Fibroblast of lung (primary cell): ENCODE data around the gene ABLIM2. TPM values are rescaled to one million over a fixed set of nuclear protein-coding genes. Genes with fewer than 3 reads are reported as not detected.
A peak's percentile ranks its signal among the peaks of the same experiment; 100 is the strongest.

Experiments
- DNase-seq, 2 donors: peaks; one replicate each; pipeline versions ENCODE4 v3.0.0 to v3.0.0-alpha.2; 2010; ENCODE audit warnings: low read depth in 2 of 2
- H2AFZ ChIP-seq: 2 replicates; pipeline ENCODE4 v1.5.1; 2012; ENCODE audit warnings: low read length, control low read depth, inconsistent platforms
- H3K27ac ChIP-seq: 2 replicates; pipeline ENCODE4 v1.5.1; 2011; ENCODE audit warnings: low read length, control low read depth; ENCODE audit not compliant: insufficient read depth
- H3K27me3 ChIP-seq: 2 replicates; pipeline ENCODE4 v1.5.1; 2011; ENCODE audit warnings: mild to moderate bottlenecking, low read length; ENCODE audit not compliant: control insufficient read depth, insufficient read depth
- H3K36me3 ChIP-seq: 2 replicates; pipeline ENCODE4 v1.5.1; 2011; ENCODE audit warnings: low read length; ENCODE audit not compliant: control insufficient read depth, insufficient read depth
- H3K4me1 ChIP-seq: 2 replicates; pipeline ENCODE4 v1.5.1; 2011; ENCODE audit warnings: low read length; ENCODE audit not compliant: control insufficient read depth, insufficient read depth; ENCODE audit errors: extremely low read depth
- H3K4me2 ChIP-seq: 2 replicates; pipeline ENCODE4 v1.5.1; 2011; ENCODE audit warnings: low read length, control low read depth; ENCODE audit not compliant: insufficient read depth; ENCODE audit errors: extremely low read depth
- H3K4me3 ChIP-seq, 4 experiments: fragments of 200-600 bp in 1 of 4; sonication (generic) in 1 of 4; replicated peaks in 1 of 4; 2 replicates each; pipeline ENCODE4 v1.5.1; 2011 to 2016; ENCODE audit warnings: low read length in 4 of 4, low read depth in 3 of 4, mild to moderate bottlenecking in 3 of 4, control low read depth in 2 of 4, inconsistent platforms in 1 of 4, mixed read lengths in 1 of 4; ENCODE audit not compliant: insufficient read depth in 1 of 4; ENCODE audit errors: control extremely low read depth in 1 of 4
- H3K79me2 ChIP-seq: 2 replicates; pipeline ENCODE4 v1.5.1; 2012; ENCODE audit warnings: mild to moderate bottlenecking, low read length, inconsistent platforms; ENCODE audit not compliant: control insufficient read depth, insufficient read depth
- H3K9ac ChIP-seq: 2 replicates; pipeline ENCODE4 v1.5.1; 2011; ENCODE audit warnings: mild to moderate bottlenecking, low read length, control low read depth; ENCODE audit not compliant: insufficient read depth
- H3K9me3 ChIP-seq: 2 replicates; pipeline ENCODE4 v1.5.1; 2012; ENCODE audit warnings: low read depth, low read length; ENCODE audit not compliant: control insufficient read depth, insufficient read depth
- H4K20me1 ChIP-seq: 2 replicates; pipeline ENCODE4 v1.5.1; 2011; ENCODE audit warnings: low read length; ENCODE audit not compliant: control insufficient read depth, insufficient read depth; ENCODE audit errors: extremely low read depth
- EZH2 ChIP-seq: IDR thresholded peaks from 2 replicates; pipeline ENCODE4 v1.5.1; 2012; ENCODE audit warnings: low read length, control low read depth, mild to moderate bottlenecking; ENCODE audit errors: missing control alignments
- polyA plus RNA-seq, 2 donors: library from polyadenylated mRNA; depleted of rRNA in 1 of 2; stranded (reverse) in 1 of 2; unstranded in 1 of 2; fragments of >200 nt; gene quantifications; 2 replicates each; pipeline ENCODE4 v1.2.1, GENCODE V29; 2011 to 2012; ENCODE audit warnings: missing spikeins in 1 of 2
- total RNA-seq: library from RNA; depleted of rRNA; stranded (reverse); fragments of >200 nt; gene quantifications from 2 replicates; pipeline ENCODE4 v1.2.1, GENCODE V29; 2014
- TF ChIP-seq, protein P1 (sequence below), 2 donors: IDR thresholded peaks in 1 of 2; conservative IDR thresholded peaks in 1 of 2; 1 replicate in 1 of 2; 2 replicates in 1 of 2; pipeline ENCODE4 v1.5.1; 2011 to 2012; ENCODE audit warnings: low read length in 2 of 2, control low read depth in 1 of 2, inconsistent platforms in 1 of 2, low read depth in 1 of 2, mild to moderate bottlenecking in 1 of 2

Gene ABLIM2
- total and polyA plus RNA-seq, 2 donors (not counting 1 experiment from before 2014, with no cell fraction given), result 0.66 to 2.6 TPM

DNA sequence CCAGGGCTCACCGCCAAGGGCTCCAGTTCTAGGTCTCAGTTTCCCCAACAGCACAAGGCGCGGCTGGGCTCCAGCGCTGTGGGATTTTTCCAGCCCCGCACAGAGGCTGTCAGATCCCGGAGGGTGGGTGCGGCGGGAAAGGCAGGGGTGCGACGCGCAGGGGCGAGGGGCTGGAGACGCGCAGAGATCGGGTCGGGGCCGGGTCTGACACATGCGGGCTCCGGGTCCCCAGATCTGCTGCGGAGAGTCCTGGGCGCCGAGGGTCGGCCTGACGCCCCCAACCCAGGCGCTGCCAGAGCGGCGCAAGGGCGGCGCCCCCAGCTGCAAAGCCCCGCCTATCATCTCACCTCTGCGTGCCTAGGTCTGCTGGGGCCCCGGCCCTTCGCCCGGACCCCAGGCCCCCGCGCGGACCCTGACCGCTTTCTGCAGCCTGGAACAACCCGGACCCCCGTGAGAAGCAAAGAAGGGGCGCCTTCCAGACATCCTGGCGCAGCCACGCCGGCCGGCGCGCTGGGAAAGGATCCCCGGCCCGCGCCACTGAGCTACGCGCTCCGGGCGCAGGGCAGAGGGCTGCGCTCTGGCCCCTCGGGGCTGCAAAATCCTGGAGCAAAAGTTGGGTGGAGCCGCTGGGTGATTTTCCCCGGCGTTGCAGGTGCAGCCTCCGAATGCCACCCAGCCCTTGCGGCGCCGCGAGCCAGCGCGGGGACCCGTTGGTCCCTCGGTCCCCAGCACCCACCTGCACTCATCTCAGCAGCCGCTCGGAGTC, 486 bp downstream of the ABLIM2 start:
- Histone ChIP-seq H3K4me1 (peaks cover 5% of the 10 kb centered on the region), H3K9me3 (no peaks in the 10 kb centered on the region), H3K36me3 (no peaks in the 10 kb centered on the region), H3K4me3 (peak overlapping the region; percentile 21 to 57 (median 46)), H3K4me2 (peak overlapping the region; percentile 78), H3K79me2 (no peaks in the 10 kb centered on the region), H3K27ac (no peak overlapping the region), H3K9ac (no peak overlapping the region), H4K20me1 (no peaks in the 10 kb centered on the region), H3K27me3 (peaks cover 3% of the 10 kb centered on the region), H2AFZ (peak overlapping the region; percentile 49)
- no peak for DNase-seq
- no peak for TF ChIP-seq EZH2
- TF ChIP-seq, protein P1, sequence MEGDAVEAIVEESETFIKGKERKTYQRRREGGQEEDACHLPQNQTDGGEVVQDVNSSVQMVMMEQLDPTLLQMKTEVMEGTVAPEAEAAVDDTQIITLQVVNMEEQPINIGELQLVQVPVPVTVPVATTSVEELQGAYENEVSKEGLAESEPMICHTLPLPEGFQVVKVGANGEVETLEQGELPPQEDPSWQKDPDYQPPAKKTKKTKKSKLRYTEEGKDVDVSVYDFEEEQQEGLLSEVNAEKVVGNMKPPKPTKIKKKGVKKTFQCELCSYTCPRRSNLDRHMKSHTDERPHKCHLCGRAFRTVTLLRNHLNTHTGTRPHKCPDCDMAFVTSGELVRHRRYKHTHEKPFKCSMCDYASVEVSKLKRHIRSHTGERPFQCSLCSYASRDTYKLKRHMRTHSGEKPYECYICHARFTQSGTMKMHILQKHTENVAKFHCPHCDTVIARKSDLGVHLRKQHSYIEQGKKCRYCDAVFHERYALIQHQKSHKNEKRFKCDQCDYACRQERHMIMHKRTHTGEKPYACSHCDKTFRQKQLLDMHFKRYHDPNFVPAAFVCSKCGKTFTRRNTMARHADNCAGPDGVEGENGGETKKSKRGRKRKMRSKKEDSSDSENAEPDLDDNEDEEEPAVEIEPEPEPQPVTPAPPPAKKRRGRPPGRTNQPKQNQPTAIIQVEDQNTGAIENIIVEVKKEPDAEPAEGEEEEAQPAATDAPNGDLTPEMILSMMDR (conservative IDR thresholded peaks at IDR 0.05 in 1 of 2, IDR thresholded peaks at IDR 0.05 in 1 of 2; ENCODE audit: low read depth in 1 of 2, low read length in 2 of 2), result no peak

DNA sequence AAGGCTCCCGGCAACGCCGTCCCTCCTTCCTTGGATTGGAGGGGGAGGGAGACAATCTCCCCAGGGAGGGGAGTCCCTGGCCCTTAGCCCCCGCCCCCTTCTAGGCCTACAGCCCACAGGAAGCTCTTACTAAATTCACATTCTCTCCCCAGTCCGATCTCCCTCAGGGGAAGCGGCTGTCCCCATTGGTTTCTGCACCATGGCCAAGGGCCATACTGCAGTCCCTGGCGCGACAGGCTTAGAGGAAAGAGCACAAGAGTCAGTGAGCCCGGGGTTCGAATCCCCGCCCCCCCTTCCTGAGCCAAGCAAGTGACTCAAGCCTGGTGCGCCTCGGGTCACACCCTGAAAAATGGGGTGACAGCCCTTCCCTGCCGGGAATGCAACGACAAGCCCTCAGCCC, 1.1 kb downstream of the ABLIM2 start:
- Histone ChIP-seq H3K27me3 (peaks cover 6% of the 10 kb centered on the region), H3K4me3 (no peak overlapping the region), H3K9ac (no peak overlapping the region), H3K4me1 (peaks cover 5% of the 10 kb centered on the region), H3K36me3 (no peaks in the 10 kb centered on the region), H4K20me1 (no peaks in the 10 kb centered on the region), H3K27ac (no peak overlapping the region), H3K4me2 (no peak overlapping the region), H3K9me3 (no peaks in the 10 kb centered on the region), H3K79me2 (no peaks in the 10 kb centered on the region), H2AFZ (no peak overlapping the region)
- DNase-seq, result no peak
- TF ChIP-seq, protein P1 (conservative IDR thresholded peaks at IDR 0.05 in 1 of 2, IDR thresholded peaks at IDR 0.05 in 1 of 2; ENCODE audit: low read depth in 1 of 2, low read length in 2 of 2), result no peak
- no peak for TF ChIP-seq EZH2

DNA sequence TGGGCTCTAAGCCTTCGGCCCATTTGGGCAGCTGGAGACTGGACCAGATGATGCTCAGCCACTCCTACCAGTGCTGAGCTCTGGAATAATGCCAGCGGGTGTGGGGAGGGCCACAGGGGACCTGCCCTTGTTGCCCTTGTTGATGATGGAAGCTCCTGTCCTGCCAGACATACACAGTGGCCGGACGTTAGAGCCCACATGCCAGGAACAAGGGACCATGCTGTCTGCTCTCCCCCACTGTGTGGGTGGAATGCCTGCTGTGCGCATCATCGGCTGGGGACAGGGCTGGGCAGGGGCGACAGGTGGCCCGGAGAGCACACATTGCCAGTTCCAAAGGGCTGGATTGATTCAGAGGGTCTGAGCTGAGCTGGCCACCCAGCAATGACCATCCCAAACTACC, 2.0 kb downstream of the ABLIM2 start:
- H3K27ac ChIP-seq, result no peak overlapping the region
- no peaks in the 10 kb centered on the region for H3K9me3 ChIP-seq
- peaks cover 6% of the 10 kb centered on the region for H3K27me3 ChIP-seq
- H4K20me1 ChIP-seq, result no peaks in the 10 kb centered on the region
- no peak for DNase-seq
- no peaks in the 10 kb centered on the region for H3K36me3 ChIP-seq
- no peaks in the 10 kb centered on the region for H3K79me2 ChIP-seq
- no peak overlapping the region for H3K9ac ChIP-seq
- no peak overlapping the region for H3K4me3 ChIP-seq
- peaks cover 5% of the 10 kb centered on the region for H3K4me1 ChIP-seq
- TF ChIP-seq, protein P1 (conservative IDR thresholded peaks at IDR 0.05 in 1 of 2, IDR thresholded peaks at IDR 0.05 in 1 of 2; ENCODE audit: low read depth in 1 of 2, low read length in 2 of 2), result no peak
- TF ChIP-seq EZH2, result no peak
- no peak overlapping the region for H3K4me2 ChIP-seq
- no peak overlapping the region for H2AFZ ChIP-seq
